Hepatocyte (in vitro differentiated cells): ENCODE results near the gene SMAP2. TPM values are rescaled to one million over a fixed set of nuclear protein-coding genes. Genes with fewer than 3 reads are reported as not detected.

Source experiments
- DNase-seq: peaks from one replicate; pipeline ENCODE4 v3.0.0-alpha.2; 2016; ENCODE audit warnings: low spot score
- H2AFZ ChIP-seq: fragments of 200-600 bp; sonication (generic); 2 replicates; pipeline ENCODE4 v1.6.0; 2016; ENCODE audit warnings: antibody characterized with exemption, mild to moderate bottlenecking
- H3K27ac ChIP-seq: fragments of 200-600 bp; sonication (generic); 2 replicates; pipeline ENCODE4 v1.5.1; 2016; ENCODE audit warnings: mild to moderate bottlenecking
- H3K27me3 ChIP-seq: fragments of 200-600 bp; sonication (generic); 2 replicates; pipeline ENCODE4 v1.6.1; 2016
- H3K36me3 ChIP-seq: fragments of 200-600 bp; sonication (generic); replicated peaks from 2 replicates; pipeline ENCODE4 v1.5.1; 2016; ENCODE audit warnings: low read depth; ENCODE audit not compliant: insufficient read depth
- H3K4me1 ChIP-seq: fragments of 200-600 bp; sonication (generic); 2 replicates; pipeline ENCODE4 v1.5.1; 2016; ENCODE audit warnings: mild to moderate bottlenecking, moderate library complexity; ENCODE audit not compliant: insufficient read depth
- H3K4me2 ChIP-seq: fragments of 200-600 bp; sonication (generic); 2 replicates; pipeline ENCODE4 v1.6.0; 2016
- H3K4me3 ChIP-seq: fragments of 200-600 bp; sonication (generic); 2 replicates; pipeline ENCODE4 v1.5.1; 2016; ENCODE audit warnings: mild to moderate bottlenecking
- H3K79me2 ChIP-seq: fragments of 200-600 bp; sonication (generic); 2 replicates; pipeline ENCODE4 v1.6.0; 2017; ENCODE audit warnings: mild to moderate bottlenecking
- H3K9me2 ChIP-seq: fragments of 200-600 bp; sonication (generic); replicated peaks from 2 replicates; pipeline ENCODE4 v1.6.0; 2017; ENCODE audit warnings: mild to moderate bottlenecking; ENCODE audit not compliant: insufficient read depth
- H3K9me3 ChIP-seq: fragments of 200-600 bp; sonication (generic); 2 replicates; pipeline ENCODE4 v1.5.1; 2016; ENCODE audit warnings: low read depth, mild to moderate bottlenecking
- H4K20me1 ChIP-seq: fragments of 200-600 bp; sonication (generic); 2 replicates; pipeline ENCODE4 v1.6.0; 2016; ENCODE audit warnings: mild to moderate bottlenecking; ENCODE audit not compliant: insufficient read depth, poor library complexity, severe bottlenecking
- CTCF ChIP-seq: fragments of 200-600 bp; sonication (generic); IDR thresholded peaks from 2 replicates; pipeline ENCODE4 v1.5.1; 2016; ENCODE audit warnings: antibody characterized with exemption, mild to moderate bottlenecking; ENCODE audit not compliant: poor library complexity
- EZH2 ChIP-seq: fragments of 200-600 bp; sonication (generic); IDR thresholded peaks from 2 replicates; pipeline ENCODE4 v1.6.1; 2016; ENCODE audit warnings: antibody characterized with exemption, mild to moderate bottlenecking, borderline replicate concordance
- EZH2phosphoT487 ChIP-seq: fragments of 200-600 bp; sonication (generic); IDR thresholded peaks from one replicate; pipeline ENCODE4 v1.6.1; 2018; ENCODE audit warnings: antibody characterized with exemption, mild to moderate bottlenecking, low read depth, moderate library complexity; ENCODE audit not compliant: unreplicated experiment, severe bottlenecking
- WGBS: methylation state at CpG from one replicate; pipeline ENCODE4 v1.1.6; 2016; ENCODE audit warnings: low lambda C conversion rate; ENCODE audit errors: missing lambda C conversion rate; 5-methylcytosine and 5-hydroxymethylcytosine counted together
- polyA plus RNA-seq: library from polyadenylated mRNA; unstranded; fragments of >200 nt; fragmentation: Nextera tagmentation; extraction: Ambion mirVana; gene quantifications from 2 replicates; pipeline ENCODE4 v1.2.1, GENCODE V29; 2016
- total RNA-seq: library from RNA; depleted of rRNA; stranded (reverse); fragments of >200 nt; gene quantifications from 2 replicates; pipeline ENCODE4 v1.2.3, GENCODE V29; 2014

Gene SMAP2
- total and polyA plus RNA-seq, 2 experiments from 2014 or later, result 22.9 to 23.1 TPM

GRCh38 chr1:40383488-40384412 is 10.2 kb downstream of the SMAP2 start:
- no peak for DNase-seq
- TF ChIP-seq CTCF (no peak), EZH2 (no peak), EZH2phosphoT487 (no peak)
- peaks cover 78% of the 10 kb centered on the region for H3K79me2 ChIP-seq
- H3K4me2 ChIP-seq, result peak overlapping the region; percentile 56
- H4K20me1 ChIP-seq, result no peaks in the 10 kb centered on the region
- WGBS, result 82% methylated on average over 9 of the region's 9 CpGs
- H3K36me3 ChIP-seq, result no peaks in the 10 kb centered on the region
- H3K9me2 ChIP-seq, result no peaks in the 10 kb centered on the region
- H3K27ac ChIP-seq, result peak overlapping the region; percentile 93
- H3K9me3 ChIP-seq, result no peaks in the 10 kb centered on the region
- H3K4me1 ChIP-seq, result peaks cover 39% of the 10 kb centered on the region
- H3K4me3 ChIP-seq, result no peak overlapping the region
- no peaks in the 10 kb centered on the region for H3K27me3 ChIP-seq
- no peak overlapping the region for H2AFZ ChIP-seq

- no peak for DNase-seq
- 20% methylated on average over 2 of the region's 2 CpGs for WGBS
- peaks cover 78% of the 10 kb centered on the region for H3K79me2 ChIP-seq
- H3K9me3 ChIP-seq, result no peaks in the 10 kb centered on the region
- H3K9me2 ChIP-seq, result no peaks in the 10 kb centered on the region
- no peaks in the 10 kb centered on the region for H3K36me3 ChIP-seq
- H3K27me3 ChIP-seq, result no peaks in the 10 kb centered on the region
- no peak overlapping the region for H2AFZ ChIP-seq
- peaks cover 43% of the 10 kb centered on the region for H3K4me1 ChIP-seq
- H4K20me1 ChIP-seq, result no peaks in the 10 kb centered on the region
- no peak overlapping the region for H3K4me3 ChIP-seq
- H3K4me2 ChIP-seq, result peak overlapping the region; percentile 56
- no peak for TF ChIP-seq CTCF
- no peak for TF ChIP-seq EZH2phosphoT487
- TF ChIP-seq EZH2, result no peak
- H3K27ac ChIP-seq, result peak overlapping the region; percentile 93
These were observed 10.9 kb downstream of the SMAP2 start for GRCh38 chr1:40384413-40384762.

GRCh38 chr1:40384887-40385286 is 11.4 kb downstream of the SMAP2 start:
- TF ChIP-seq CTCF (no peak), EZH2 (no peak), EZH2phosphoT487 (no peak)
- no peak for DNase-seq
- H2AFZ ChIP-seq, result no peak overlapping the region
- no peaks in the 10 kb centered on the region for H4K20me1 ChIP-seq
- peaks cover 75% of the 10 kb centered on the region for H3K79me2 ChIP-seq
- H3K4me1 ChIP-seq, result peaks cover 46% of the 10 kb centered on the region
- H3K9me3 ChIP-seq, result no peaks in the 10 kb centered on the region
- H3K4me3 ChIP-seq, result no peak overlapping the region
- WGBS, result 70% methylated on average over 6 of the region's 6 CpGs
- H3K9me2 ChIP-seq, result no peaks in the 10 kb centered on the region
- peak overlapping the region; percentile 93 for H3K27ac ChIP-seq
- H3K4me2 ChIP-seq, result peak overlapping the region; percentile 56
- no peaks in the 10 kb centered on the region for H3K27me3 ChIP-seq
- no peaks in the 10 kb centered on the region for H3K36me3 ChIP-seq
